ENCODE data around the gene CRYBG2.

The CRYBG2 gene

GRCh38 chr1:26283279-26283853, 70.6 kb downstream of the CRYBG2 start:
- TF ChIP-seq, protein P1, sequence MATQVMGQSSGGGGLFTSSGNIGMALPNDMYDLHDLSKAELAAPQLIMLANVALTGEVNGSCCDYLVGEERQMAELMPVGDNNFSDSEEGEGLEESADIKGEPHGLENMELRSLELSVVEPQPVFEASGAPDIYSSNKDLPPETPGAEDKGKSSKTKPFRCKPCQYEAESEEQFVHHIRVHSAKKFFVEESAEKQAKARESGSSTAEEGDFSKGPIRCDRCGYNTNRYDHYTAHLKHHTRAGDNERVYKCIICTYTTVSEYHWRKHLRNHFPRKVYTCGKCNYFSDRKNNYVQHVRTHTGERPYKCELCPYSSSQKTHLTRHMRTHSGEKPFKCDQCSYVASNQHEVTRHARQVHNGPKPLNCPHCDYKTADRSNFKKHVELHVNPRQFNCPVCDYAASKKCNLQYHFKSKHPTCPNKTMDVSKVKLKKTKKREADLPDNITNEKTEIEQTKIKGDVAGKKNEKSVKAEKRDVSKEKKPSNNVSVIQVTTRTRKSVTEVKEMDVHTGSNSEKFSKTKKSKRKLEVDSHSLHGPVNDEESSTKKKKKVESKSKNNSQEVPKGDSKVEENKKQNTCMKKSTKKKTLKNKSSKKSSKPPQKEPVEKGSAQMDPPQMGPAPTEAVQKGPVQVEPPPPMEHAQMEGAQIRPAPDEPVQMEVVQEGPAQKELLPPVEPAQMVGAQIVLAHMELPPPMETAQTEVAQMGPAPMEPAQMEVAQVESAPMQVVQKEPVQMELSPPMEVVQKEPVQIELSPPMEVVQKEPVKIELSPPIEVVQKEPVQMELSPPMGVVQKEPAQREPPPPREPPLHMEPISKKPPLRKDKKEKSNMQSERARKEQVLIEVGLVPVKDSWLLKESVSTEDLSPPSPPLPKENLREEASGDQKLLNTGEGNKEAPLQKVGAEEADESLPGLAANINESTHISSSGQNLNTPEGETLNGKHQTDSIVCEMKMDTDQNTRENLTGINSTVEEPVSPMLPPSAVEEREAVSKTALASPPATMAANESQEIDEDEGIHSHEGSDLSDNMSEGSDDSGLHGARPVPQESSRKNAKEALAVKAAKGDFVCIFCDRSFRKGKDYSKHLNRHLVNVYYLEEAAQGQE (IDR thresholded peaks at IDR 0.05; ENCODE audit: insufficient read depth in 1 of 2, low read depth in 2 of 2, low read length in 2 of 2) = no peak
- TF ChIP-seq SIN3A (IDR thresholded peaks at IDR 0.05; ENCODE audit: borderline replicate concordance, insufficient read depth, low read length) = no peak
- TF ChIP-seq POLR2AphosphoS5 (IDR thresholded peaks at IDR 0.05; ENCODE audit: low read depth, low read length) = no peak
- no peak for TF ChIP-seq FOXP2 (optimal IDR thresholded peaks at IDR 0.05; ENCODE audit: borderline replicate concordance, extremely low read depth, extremely low read length, insufficient read depth)
- TF ChIP-seq TAF1 (IDR thresholded peaks at IDR 0.05; ENCODE audit: borderline replicate concordance, insufficient read depth, low read length) = no peak

GRCh38 chr1:26282401-26282918, 71.5 kb downstream of the CRYBG2 start:
- TF ChIP-seq POLR2AphosphoS5 (IDR thresholded peaks at IDR 0.05; ENCODE audit: low read depth, low read length) = no peak
- no peak for TF ChIP-seq SIN3A (IDR thresholded peaks at IDR 0.05; ENCODE audit: borderline replicate concordance, insufficient read depth, low read length)
- TF ChIP-seq, protein P1 (IDR thresholded peaks at IDR 0.05; ENCODE audit: insufficient read depth in 1 of 2, low read depth in 2 of 2, low read length in 2 of 2) = no peak
- no peak for TF ChIP-seq FOXP2 (optimal IDR thresholded peaks at IDR 0.05; ENCODE audit: borderline replicate concordance, extremely low read depth, extremely low read length, insufficient read depth)
- no peak for TF ChIP-seq TAF1 (IDR thresholded peaks at IDR 0.05; ENCODE audit: borderline replicate concordance, insufficient read depth, low read length)

GRCh38 chr1:26281971-26282370, 72.0 kb downstream of the CRYBG2 start:
- TF ChIP-seq FOXP2 (optimal IDR thresholded peaks at IDR 0.05; ENCODE audit: borderline replicate concordance, extremely low read depth, extremely low read length, insufficient read depth) = no peak
- TF ChIP-seq SIN3A (IDR thresholded peaks at IDR 0.05; ENCODE audit: borderline replicate concordance, insufficient read depth, low read length) = no peak
- no peak for TF ChIP-seq TAF1 (IDR thresholded peaks at IDR 0.05; ENCODE audit: borderline replicate concordance, insufficient read depth, low read length)
- TF ChIP-seq POLR2AphosphoS5 (IDR thresholded peaks at IDR 0.05; ENCODE audit: low read depth, low read length) = 0 out of 2 replicates have a peak, but pooled peaks have one; percentile 7
- TF ChIP-seq, protein P1 (IDR thresholded peaks at IDR 0.05; ENCODE audit: insufficient read depth in 1 of 2, low read depth in 2 of 2, low read length in 2 of 2) = no peak

DNA sequence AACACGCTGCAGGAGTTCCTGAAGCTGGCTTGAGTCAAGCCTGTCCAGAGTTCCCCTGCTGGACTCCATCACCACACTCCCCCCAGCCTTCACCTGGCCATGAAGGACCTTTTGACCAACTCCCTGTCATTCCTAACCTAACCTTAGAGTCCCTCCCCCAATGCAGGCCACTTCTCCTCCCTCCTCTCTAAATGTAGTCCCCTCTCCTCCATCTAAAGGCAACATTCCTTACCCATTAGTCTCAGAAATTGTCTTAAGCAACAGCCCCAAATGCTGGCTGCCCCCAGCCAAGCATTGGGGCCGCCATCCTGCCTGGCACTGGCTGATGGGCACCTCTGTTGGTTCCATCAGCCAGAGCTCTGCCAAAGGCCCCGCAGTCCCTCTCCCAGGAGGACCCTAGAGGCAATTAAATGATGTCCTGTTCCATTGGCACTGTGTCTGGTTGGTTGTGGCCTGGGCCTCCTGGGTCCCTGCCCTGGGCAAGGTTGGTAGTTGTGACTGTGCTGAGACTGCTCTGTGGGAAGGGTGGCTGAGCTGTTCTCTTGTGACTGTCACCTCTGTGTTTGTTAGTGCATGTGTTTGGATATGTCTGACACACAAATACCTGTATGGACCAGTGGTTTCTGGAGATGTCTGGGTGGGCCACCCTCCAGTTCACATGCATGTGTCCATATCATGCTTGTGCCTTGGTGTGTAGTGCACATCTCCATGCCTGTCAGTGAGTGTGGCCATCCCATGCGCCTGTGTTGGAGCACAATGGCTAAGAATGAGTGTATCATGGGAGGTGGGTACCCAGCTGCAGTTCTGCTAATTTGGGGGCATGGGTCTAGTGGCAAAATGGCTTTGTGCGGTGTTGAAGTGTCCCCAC, 72.6 kb downstream of the CRYBG2 start:
- no peak for TF ChIP-seq TAF1 (IDR thresholded peaks at IDR 0.05; ENCODE audit: borderline replicate concordance, insufficient read depth, low read length)
- no peak for TF ChIP-seq FOXP2 (optimal IDR thresholded peaks at IDR 0.05; ENCODE audit: borderline replicate concordance, extremely low read depth, extremely low read length, insufficient read depth)
- TF ChIP-seq, protein P1 (IDR thresholded peaks at IDR 0.05; ENCODE audit: insufficient read depth in 1 of 2, low read depth in 2 of 2, low read length in 2 of 2) = no peak
- TF ChIP-seq SIN3A (IDR thresholded peaks at IDR 0.05; ENCODE audit: borderline replicate concordance, insufficient read depth, low read length) = no peak
- TF ChIP-seq POLR2AphosphoS5 (IDR thresholded peaks at IDR 0.05; ENCODE audit: low read depth, low read length) = no peak
